GM19193 (cell line): ENCODE measurements around the gene MEIOSIN.

Experiments used
- POLR2A ChIP-seq: IDR thresholded peaks from 4 replicates; pipeline ENCODE4 v1.6.1; 2011; ENCODE audit not compliant: insufficient read depth, insufficient read length; ENCODE audit errors: extremely low read depth

The MEIOSIN gene

GRCh38 chr19:45793876-45794275, 60.6 kb downstream of the MEIOSIN start:
- no peak for TF ChIP-seq POLR2A

- TF ChIP-seq POLR2A, result no peak
Observed at GRCh38 chr19:45794627-45795026, 61.4 kb downstream of the MEIOSIN start.

- no peak for TF ChIP-seq POLR2A
Observed at GRCh38 chr19:45798995-45799517, 65.8 kb downstream of the MEIOSIN start.

GRCh38 chr19:45800070-45800553, 66.9 kb downstream of the MEIOSIN start:
- TF ChIP-seq POLR2A, result no peak

- TF ChIP-seq POLR2A, result no peak
Observed at GRCh38 chr19:45801603-45802175, 68.5 kb downstream of the MEIOSIN start.

- TF ChIP-seq POLR2A, result no peak
Observed at GRCh38 chr19:45804140-45804958, 71.1 kb downstream of the MEIOSIN start.

- no peak for TF ChIP-seq POLR2A
Observed at GRCh38 chr19:45804959-45805230, 71.7 kb downstream of the MEIOSIN start.

GRCh38 chr19:45805719-45806118, 72.5 kb downstream of the MEIOSIN start:
- TF ChIP-seq POLR2A, result no peak

GRCh38 chr19:45809643-45810159, 76.5 kb downstream of the MEIOSIN start:
- no peak for TF ChIP-seq POLR2A

- TF ChIP-seq POLR2A, result no peak
Observed at GRCh38 chr19:45812297-45812696, 79.1 kb downstream of the MEIOSIN start.
